ENCODE measurements around the gene BEND5.

BEND5 gene

DNA sequence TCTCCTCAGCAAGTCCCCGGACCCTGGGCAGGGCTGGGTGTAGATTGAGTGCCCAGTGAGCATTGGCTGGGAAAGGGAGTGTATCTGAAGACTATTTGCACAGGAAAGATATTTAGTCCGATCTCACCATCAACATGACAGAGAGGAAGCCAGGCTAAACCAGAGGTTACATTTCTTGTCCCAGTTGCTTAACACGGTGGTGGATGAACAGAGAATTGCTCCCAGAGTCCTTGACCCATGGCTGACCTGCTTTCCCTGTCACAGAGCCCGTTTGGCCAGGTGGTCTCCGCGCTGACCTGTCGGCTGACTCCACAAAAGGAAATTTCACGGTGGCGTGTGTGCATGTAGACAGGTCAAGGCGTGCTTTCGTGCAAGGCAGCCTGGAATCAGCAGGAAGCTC, 83.5 kb downstream of the BEND5 start:
- TF ChIP-seq, protein P1, sequence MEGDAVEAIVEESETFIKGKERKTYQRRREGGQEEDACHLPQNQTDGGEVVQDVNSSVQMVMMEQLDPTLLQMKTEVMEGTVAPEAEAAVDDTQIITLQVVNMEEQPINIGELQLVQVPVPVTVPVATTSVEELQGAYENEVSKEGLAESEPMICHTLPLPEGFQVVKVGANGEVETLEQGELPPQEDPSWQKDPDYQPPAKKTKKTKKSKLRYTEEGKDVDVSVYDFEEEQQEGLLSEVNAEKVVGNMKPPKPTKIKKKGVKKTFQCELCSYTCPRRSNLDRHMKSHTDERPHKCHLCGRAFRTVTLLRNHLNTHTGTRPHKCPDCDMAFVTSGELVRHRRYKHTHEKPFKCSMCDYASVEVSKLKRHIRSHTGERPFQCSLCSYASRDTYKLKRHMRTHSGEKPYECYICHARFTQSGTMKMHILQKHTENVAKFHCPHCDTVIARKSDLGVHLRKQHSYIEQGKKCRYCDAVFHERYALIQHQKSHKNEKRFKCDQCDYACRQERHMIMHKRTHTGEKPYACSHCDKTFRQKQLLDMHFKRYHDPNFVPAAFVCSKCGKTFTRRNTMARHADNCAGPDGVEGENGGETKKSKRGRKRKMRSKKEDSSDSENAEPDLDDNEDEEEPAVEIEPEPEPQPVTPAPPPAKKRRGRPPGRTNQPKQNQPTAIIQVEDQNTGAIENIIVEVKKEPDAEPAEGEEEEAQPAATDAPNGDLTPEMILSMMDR (conservative IDR thresholded peaks at IDR 0.05): no peak
- H3K27ac ChIP-seq: no peak overlapping the region

DNA sequence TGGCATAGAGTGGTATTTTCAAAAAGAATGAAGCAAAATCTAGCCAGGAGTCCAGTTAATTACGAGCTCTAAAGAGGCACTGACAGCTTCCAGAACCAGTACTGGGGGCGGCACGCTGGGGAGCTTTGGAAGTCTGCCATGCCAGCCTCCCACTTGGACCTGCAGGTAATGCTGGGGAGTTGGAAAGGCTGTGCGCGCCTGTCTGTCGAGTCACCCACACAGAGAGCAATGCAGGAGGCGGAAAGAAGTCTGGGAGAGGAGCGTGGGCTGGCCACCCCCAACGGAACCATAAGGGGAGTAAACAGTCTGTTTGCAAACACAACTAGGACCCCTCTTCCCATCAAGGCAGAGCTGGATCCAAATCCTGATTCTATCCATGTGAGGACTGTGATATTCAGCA, 84.5 kb downstream of the BEND5 start:
- no peak overlapping the region for H3K27ac ChIP-seq

DNA sequence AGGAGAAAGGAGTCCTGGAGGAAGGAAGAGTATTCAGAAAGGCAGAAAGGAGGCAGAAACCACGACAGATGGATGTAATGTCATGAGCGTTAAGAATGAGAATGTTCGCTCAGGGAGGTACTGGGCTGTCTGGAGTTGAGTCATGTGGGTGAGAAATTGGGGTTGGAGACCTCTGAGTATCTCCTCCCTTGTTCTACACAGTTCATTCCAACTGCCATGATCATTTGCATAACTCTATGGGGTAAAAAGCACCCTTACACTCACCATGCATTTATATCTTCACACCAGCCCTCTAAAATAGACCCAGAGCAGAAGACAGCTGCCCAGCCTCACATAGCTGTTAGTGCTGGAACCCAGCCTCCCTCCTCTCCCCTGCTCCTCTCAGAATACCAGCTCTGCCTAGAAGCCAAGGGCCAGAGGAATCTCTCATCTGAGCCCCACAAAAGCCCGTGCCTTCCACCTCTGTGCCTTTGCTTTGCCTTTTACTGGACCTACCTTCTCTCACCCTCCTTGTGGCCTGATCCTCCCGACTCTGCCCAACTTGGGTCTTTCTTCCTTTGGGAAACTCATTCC, 85.2 kb downstream of the BEND5 start:
- TF ChIP-seq, protein P1 (conservative IDR thresholded peaks at IDR 0.05): no peak

More for the DNA sequence above, 84.5 kb downstream of the BEND5 start:
- TF ChIP-seq, protein P1 (conservative IDR thresholded peaks at IDR 0.05): no peak

DNA sequence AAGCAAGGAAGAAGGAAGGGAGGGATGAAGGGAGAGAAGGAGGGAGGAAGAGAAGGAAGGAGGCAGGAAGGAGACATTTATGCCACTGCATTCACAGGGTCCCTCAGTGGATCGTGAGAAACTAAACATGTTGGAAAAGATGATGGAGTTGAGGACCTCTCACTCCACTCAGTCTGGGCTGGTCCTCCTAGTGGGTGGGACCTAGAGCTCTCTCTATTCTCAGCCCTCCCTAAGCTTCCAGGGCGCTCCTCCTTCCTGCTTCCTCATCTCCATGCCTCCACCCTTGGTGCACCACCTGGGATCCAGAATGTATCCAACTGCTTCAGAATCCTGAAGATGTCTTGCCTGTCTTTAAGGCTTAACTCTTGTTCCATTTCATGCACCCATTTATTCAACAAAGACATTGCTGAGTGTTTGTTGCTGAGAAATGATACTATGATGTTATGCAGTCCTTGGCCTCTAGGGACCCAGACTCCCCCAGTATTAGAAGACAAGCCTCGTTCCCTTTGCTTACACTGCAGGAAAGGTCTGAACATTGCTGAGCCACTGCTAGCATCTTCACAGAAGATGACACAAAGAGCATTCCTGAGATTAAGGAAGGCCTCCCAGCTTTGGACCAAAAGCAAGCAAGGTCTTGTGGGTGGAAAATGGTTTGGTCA, 88.5 kb downstream of the BEND5 start:
- H3K27ac ChIP-seq: no peak overlapping the region
- TF ChIP-seq, protein P1 (conservative IDR thresholded peaks at IDR 0.05): peak; percentile 31

More for the DNA sequence above, 85.2 kb downstream of the BEND5 start:
- no peak overlapping the region for H3K27ac ChIP-seq

DNA sequence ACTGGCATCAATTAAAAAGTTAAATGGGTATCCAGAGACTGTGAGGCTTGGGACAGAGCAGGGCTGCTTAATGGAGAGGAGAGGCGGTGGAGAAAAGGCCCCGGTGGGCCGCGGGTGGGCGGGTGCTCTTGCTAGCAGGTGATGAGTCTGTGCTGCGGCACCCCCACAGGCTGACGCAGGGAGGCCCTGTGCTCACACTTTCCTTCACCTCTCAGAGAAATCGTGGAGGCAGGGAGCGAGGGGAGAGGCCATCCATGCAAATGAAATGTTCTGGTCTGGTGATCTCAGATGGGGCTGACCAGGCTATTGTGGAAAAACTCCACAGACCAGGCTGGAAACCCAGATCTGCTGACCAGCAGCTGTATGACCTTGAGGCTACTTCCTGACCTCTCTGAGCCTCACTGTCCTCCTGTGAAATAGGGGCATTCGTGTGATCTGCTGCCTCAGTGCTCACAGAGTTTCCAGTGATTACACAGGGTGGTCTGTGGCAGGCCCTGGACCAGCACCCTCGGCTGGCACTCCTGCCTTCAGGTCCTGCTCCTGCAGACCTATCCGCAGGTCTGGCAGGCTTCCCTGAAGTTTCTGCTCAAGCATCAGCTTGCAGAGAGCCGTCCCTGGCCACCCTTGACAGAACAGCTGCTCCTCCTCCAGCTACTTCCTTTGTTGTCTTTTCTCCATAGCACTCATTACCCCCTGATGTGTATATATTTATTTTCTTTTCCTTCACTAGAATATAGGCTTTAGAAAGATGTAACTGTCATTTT, 89.2 kb downstream of the BEND5 start:
- TF ChIP-seq, protein P1 (conservative IDR thresholded peaks at IDR 0.05): no peak
- H3K27ac ChIP-seq: no peak overlapping the region

DNA sequence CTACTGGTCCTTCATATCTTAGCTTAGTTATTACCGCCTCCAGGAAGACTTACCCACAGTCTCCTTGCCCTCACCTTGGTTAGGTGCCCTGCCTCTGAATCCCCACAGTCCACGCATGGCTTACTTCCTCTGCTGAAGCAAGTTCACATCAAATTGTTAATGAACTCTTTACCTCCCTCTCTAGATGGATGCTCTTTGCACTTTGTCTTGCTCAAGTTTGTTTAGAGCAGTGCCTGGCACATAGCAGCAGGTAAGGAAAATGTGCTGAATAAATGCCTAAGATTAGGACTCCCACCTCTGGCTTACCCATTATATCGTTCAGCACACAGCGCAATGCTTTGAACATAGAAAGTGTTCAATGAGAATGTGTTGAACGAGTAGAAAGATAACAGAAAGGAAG, 90.5 kb downstream of the BEND5 start:
- no peak overlapping the region for H3K27ac ChIP-seq
- TF ChIP-seq, protein P1 (conservative IDR thresholded peaks at IDR 0.05): no peak

DNA sequence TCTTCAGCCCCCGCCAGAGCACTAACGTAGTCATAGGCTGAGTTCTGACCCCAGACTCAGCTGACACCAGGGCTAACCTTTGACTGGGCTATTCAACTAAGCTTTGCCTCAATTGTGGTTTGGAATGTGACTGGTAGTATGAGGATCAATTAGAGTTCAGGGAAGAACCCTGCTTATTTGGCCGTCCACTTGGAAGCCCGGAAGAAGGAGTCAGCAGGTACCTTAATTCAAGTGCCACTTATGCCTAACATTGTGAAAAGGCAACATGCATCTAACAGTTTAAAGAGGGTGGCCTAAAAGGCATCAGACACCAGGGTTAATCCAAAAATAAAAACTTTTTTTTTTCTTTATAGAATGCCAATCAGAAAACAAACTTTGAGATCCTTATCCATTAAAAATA, 92.3 kb downstream of the BEND5 start:
- no peak overlapping the region for H3K27ac ChIP-seq

More for the DNA sequence above, 92.3 kb downstream of the BEND5 start:
- TF ChIP-seq, protein P1 (conservative IDR thresholded peaks at IDR 0.05): no peak
